ENCODE data around the gene PCGF1.
"Not testable (repeated sequence)": the region's sequence is repeated elsewhere in the genome, so short reads cannot be mapped to it uniquely, and the experiment has no call there.

PCGF1 gene

GRCh38 chr2:74498500-74499266 lies 8.8 kb downstream of the PCGF1 start:
- DNase-seq, result peak; percentile 34

GRCh38 chr2:74497777-74498499 lies 9.6 kb downstream of the PCGF1 start:
- DNase-seq, result peak; percentile 44

- DNase-seq, result no peak
Measured at GRCh38 chr2:74496997-74497776, 10.3 kb downstream of the PCGF1 start.

GRCh38 chr2:74495440-74495839 lies 12.1 kb downstream of the PCGF1 start:
- no peak for DNase-seq

- no peak for DNase-seq
Measured at GRCh38 chr2:74493546-74493945, 13.9 kb downstream of the PCGF1 start.

GRCh38 chr2:74491648-74492544 lies 15.6 kb downstream of the PCGF1 start:
- no peak for DNase-seq

- no peak for DNase-seq
Measured at GRCh38 chr2:74489906-74490305, 17.6 kb downstream of the PCGF1 start.

- no peak for DNase-seq
Measured at GRCh38 chr2:74488643-74489481, 18.6 kb downstream of the PCGF1 start.

GRCh38 chr2:74486141-74486540 lies 21.4 kb downstream of the PCGF1 start:
- no peak for DNase-seq

GRCh38 chr2:74483675-74484164 lies 23.8 kb downstream of the PCGF1 start:
- not testable (repeated sequence) for DNase-seq

GRCh38 chr2:74482801-74483674 lies 24.5 kb downstream of the PCGF1 start, which contains the start of the genes CCDC142 and TTC31:
Gene CCDC142, minus strand, starts transcription at chr2:74482998. Its CDS starts 161 bp downstream, at chr2:74482837.
Gene TTC31, plus strand, starts transcription at chr2:74483081. Its CDS starts 15 bp downstream, at chr2:74483096.
- peak; percentile 93 for DNase-seq

- peak; percentile 68 for DNase-seq
Measured at GRCh38 chr2:74481961-74482800, 25.3 kb downstream of the PCGF1 start.

- DNase-seq, result no peak
Measured at GRCh38 chr2:74481431-74481830, 26.1 kb downstream of the PCGF1 start.

GRCh38 chr2:74474899-74475298 lies 32.6 kb downstream of the PCGF1 start:
- peak; percentile 12 for DNase-seq

- no peak for DNase-seq
Measured at GRCh38 chr2:74474481-74474880, 33.0 kb downstream of the PCGF1 start.

GRCh38 chr2:74472945-74473258 lies 34.6 kb downstream of the PCGF1 start:
- DNase-seq, result no peak

- peak; percentile 91 for DNase-seq
Measured at GRCh38 chr2:74472086-74472944, 35.2 kb downstream of the PCGF1 start, which contains the start of gene MRPL53. Gene MRPL53, minus strand, starts transcription at chr2:74472680. Its CDS starts 20 bp downstream, at chr2:74472660.

All from NCI-H69 (cell line).